Liver (tissue), 9 donors: ENCODE results near the gene HSPBAP1. TPM values are rescaled to one million over a fixed set of nuclear protein-coding genes. Genes with fewer than 3 reads are reported as not detected.

Experiments used
- DNase-seq: peaks from one replicate; pipeline ENCODE4 v3.0.0-alpha.2; 2017; ENCODE audit warnings: low spot score
- H3K27ac ChIP-seq, 2 donors: one replicate each; pipeline ENCODE4 v1.7.0; 2013; ENCODE audit warnings: inconsistent platforms in 2 of 2, low read length in 2 of 2, control low read depth in 1 of 2, low read depth in 1 of 2, mild to moderate bottlenecking in 1 of 2
- H3K27me3 ChIP-seq, 4 donors: one replicate each; pipeline versions ENCODE4 v1.6.1 to v1.7.0; 2013; ENCODE audit warnings: low read length in 3 of 4, inconsistent platforms in 1 of 4, mild to moderate bottlenecking in 1 of 4, moderate library complexity in 1 of 4; ENCODE audit not compliant: control insufficient read depth in 4 of 4, insufficient read depth in 4 of 4
- H3K36me3 ChIP-seq, 4 donors: one replicate each; pipeline versions ENCODE4 v1.6.1 to v1.7.0; 2013; ENCODE audit warnings: low read length in 3 of 4, mild to moderate bottlenecking in 3 of 4, low read depth in 1 of 4, moderate library complexity in 1 of 4; ENCODE audit not compliant: control insufficient read depth in 4 of 4, insufficient read depth in 3 of 4
- H3K4me1 ChIP-seq, 4 donors: one replicate each; pipeline versions ENCODE4 v1.6.1 to v1.7.0; 2013; ENCODE audit warnings: low read length in 3 of 4, mild to moderate bottlenecking in 3 of 4, moderate library complexity in 1 of 4; ENCODE audit not compliant: control insufficient read depth in 4 of 4, insufficient read depth in 4 of 4
- H3K4me3 ChIP-seq, 3 donors: one replicate each; pipeline versions ENCODE4 v1.6.1 to v1.7.0; 2013; ENCODE audit warnings: low read length in 3 of 3, control low read depth in 1 of 3, low read depth in 1 of 3, mild to moderate bottlenecking in 1 of 3
- H3K9ac ChIP-seq, 2 donors: one replicate each; pipeline ENCODE4 v1.7.0; 2013; ENCODE audit warnings: low read length in 2 of 2, mild to moderate bottlenecking in 2 of 2, moderate library complexity in 2 of 2, control low read depth in 1 of 2, low read depth in 1 of 2
- H3K9me3 ChIP-seq, 4 donors: one replicate each; pipeline versions ENCODE4 v1.6.1 to v1.7.0; 2013; ENCODE audit warnings: low read length in 3 of 4; ENCODE audit not compliant: control insufficient read depth in 4 of 4
- ATF3 ChIP-seq: IDR thresholded peaks from 2 replicates; pipeline ENCODE4 v1.6.1; 2016; ENCODE audit warnings: antibody characterized with exemption
- CTCF ChIP-seq: fragments of 150-350 bp; IDR thresholded peaks from 2 replicates; pipeline ENCODE4 v1.5.1; 2017; ENCODE audit warnings: improper control_type of control experiment, low read depth, low read length; ENCODE audit not compliant: missing input control
- EGR1 ChIP-seq, 2 donors: IDR thresholded peaks; 2 replicates each; pipeline ENCODE4 v1.6.1; 2016 to 2018; ENCODE audit warnings: antibody characterized with exemption in 2 of 2, low read depth in 2 of 2
- FOXA1 ChIP-seq: IDR thresholded peaks from 2 replicates; pipeline ENCODE4 v1.6.1; 2016; ENCODE audit warnings: antibody characterized with exemption
- FOXA2 ChIP-seq: IDR thresholded peaks from 2 replicates; pipeline ENCODE4 v1.6.1; 2016; ENCODE audit warnings: antibody characterized with exemption
- HNF4A ChIP-seq, 2 donors: conservative IDR thresholded peaks; 2 replicates each; pipeline ENCODE4 v1.6.1; 2016; ENCODE audit warnings: antibody characterized with exemption in 2 of 2, mild to moderate bottlenecking in 2 of 2
- HNF4G ChIP-seq: IDR thresholded peaks from 2 replicates; pipeline ENCODE4 v1.6.1; 2016; ENCODE audit warnings: antibody characterized with exemption
- JUND ChIP-seq, 2 donors: IDR thresholded peaks; 2 replicates each; pipeline ENCODE4 v1.6.1; 2016; ENCODE audit warnings: antibody characterized with exemption in 2 of 2
- MAX ChIP-seq: IDR thresholded peaks from 2 replicates; pipeline ENCODE4 v1.6.1; 2016; ENCODE audit warnings: antibody characterized with exemption
- NR2F2 ChIP-seq: IDR thresholded peaks from 2 replicates; pipeline ENCODE4 v1.6.1; 2016; ENCODE audit warnings: antibody characterized with exemption
- RAD21 ChIP-seq, 2 donors: IDR thresholded peaks; 2 replicates each; pipeline ENCODE4 v1.6.1; 2016; ENCODE audit warnings: antibody characterized with exemption in 2 of 2, mild to moderate bottlenecking in 2 of 2
- REST ChIP-seq: IDR thresholded peaks from 2 replicates; pipeline ENCODE4 v1.6.1; 2016; ENCODE audit warnings: antibody characterized with exemption, mild to moderate bottlenecking
- RXRA ChIP-seq, 2 donors: IDR thresholded peaks; 2 replicates each; pipeline ENCODE4 v1.6.1; 2017 to 2018; ENCODE audit warnings: antibody characterized with exemption in 2 of 2, mild to moderate bottlenecking in 1 of 2
- SP1 ChIP-seq: IDR thresholded peaks from 2 replicates; pipeline ENCODE4 v1.6.1; 2018; ENCODE audit warnings: antibody characterized with exemption, mild to moderate bottlenecking
- TAF1 ChIP-seq: conservative IDR thresholded peaks from 2 replicates; pipeline ENCODE4 v1.6.1; 2016; ENCODE audit warnings: antibody characterized with exemption, mild to moderate bottlenecking
- YY1 ChIP-seq: IDR thresholded peaks from 2 replicates; pipeline ENCODE4 v1.6.1; 2016; ENCODE audit warnings: antibody characterized with exemption, mild to moderate bottlenecking
- ZBTB33 ChIP-seq: IDR thresholded peaks from 2 replicates; pipeline ENCODE4 v1.6.1; 2016; ENCODE audit warnings: antibody characterized with exemption
- whole genome bisulfite sequencing: extraction: QIAGEN DNeasy Blood & Tissue Kit; methylation state at CpG from one replicate; pipeline ENCODE4 v1.1.7; 2013; 5-methylcytosine and 5-hydroxymethylcytosine counted together
- polyA plus RNA-seq, 2 donors: library from polyadenylated mRNA; stranded (reverse) in 1 of 2; unstranded in 1 of 2; fragments of 200-250 nt in 1 of 2; fragments of >200 nt in 1 of 2; fragmentation: Nextera tagmentation in 1 of 2; extraction: Ambion mirVana in 1 of 2; gene quantifications; one replicate each; pipeline versions ENCODE4 v1.2.1 to v1.2.3, GENCODE V29; 2013 to 2015
- total RNA-seq, 2 donors: library from RNA; depleted of rRNA; stranded (reverse); fragments of >200 nt; gene quantifications; one replicate each; pipeline ENCODE4 v1.2.3, GENCODE V29; 2014
- donor health status: healthy.
- donor health status: healthy.
- donor health status: healthy.
- donor health status: healthy.
- donor health status: healthy.

The HSPBAP1 gene
- total and polyA plus RNA-seq, 4 donors: 2.2 to 5.3 (median 3.9) TPM

GRCh38 chr3:122782804-122783203, 10.8 kb downstream of the HSPBAP1 start:
- no peak for DNase-seq
- TF ChIP-seq SP1 (no peak), ZBTB33 (no peak), FOXA1 (no peak), ATF3 (no peak), YY1 (no peak), CTCF (no peak), RXRA (IDR thresholded peaks at IDR 0.05) (no peak), RAD21 (IDR thresholded peaks at IDR 0.05) (no peak), HNF4A (conservative IDR thresholded peaks at IDR 0.05) (no peak), HNF4G (no peak)
- Histone ChIP-seq H3K9ac (no peak overlapping the region), H3K36me3 (no peaks in the 10 kb centered on the region), H3K4me3 (no peak overlapping the region), H3K27me3 (no peaks in the 10 kb centered on the region), H3K9me3 (no peaks in the 10 kb centered on the region), H3K4me1 (no peaks in the 10 kb centered on the region), H3K27ac (no peak overlapping the region)
- 93% methylated on average over 1 of the region's 1 CpG for WGBS

GRCh38 chr3:122777563-122777962, 16.1 kb downstream of the HSPBAP1 start:
- TF ChIP-seq CTCF (no peak), RXRA (IDR thresholded peaks at IDR 0.05) (no peak), JUND (IDR thresholded peaks at IDR 0.05) (no peak), ZBTB33 (no peak), FOXA1 (no peak), HNF4G (no peak), TAF1 (no peak), RAD21 (IDR thresholded peaks at IDR 0.05) (no peak), REST (no peak), MAX (no peak), EGR1 (IDR thresholded peaks at IDR 0.05; ENCODE audit: low read depth in 2 of 2) (no peak), FOXA2 (no peak), SP1 (no peak), NR2F2 (no peak)
- Histone ChIP-seq H3K27ac (no peak overlapping the region), H3K9me3 (no peaks in the 10 kb centered on the region), H3K27me3 (no peaks in the 10 kb centered on the region), H3K36me3 (no peaks in the 10 kb centered on the region), H3K4me1 (no peaks in the 10 kb centered on the region), H3K4me3 (no peak overlapping the region), H3K9ac (no peak overlapping the region)
- DNase-seq: no peak
- 90% methylated on average over 3 of the region's 3 CpGs for WGBS
